Spleen (tissue), 7 donors: ENCODE measurements around the gene TRIM69.

Source experiments
- CTCF ChIP-seq, 11 experiments: fragments of 200-600 bp in 7 of 11; fragments of 450-650 bp in 4 of 11; sonication (generic) in 4 of 11; IDR thresholded peaks in 8 of 11; conservative IDR thresholded peaks in 3 of 11; 1 replicate in 7 of 11; 2 replicates in 4 of 11; pipeline versions ENCODE4 v1.4.0 to v1.8.0; 2016 to 2021; ENCODE audit warnings: antibody characterized with exemption in 11 of 11, inconsistent platforms in 4 of 11, mild to moderate bottlenecking in 1 of 11
- POLR2A ChIP-seq, 3 donors: fragments of 450-650 bp; IDR thresholded peaks; one replicate each; pipeline ENCODE4 v1.5.1; 2017; ENCODE audit warnings: antibody characterized with exemption in 3 of 3, mild to moderate bottlenecking in 1 of 3
- donor health status: DM: no; HTN: no; CAD: no; lungs with moderate emphysema.
- donor health status: DM: no; HTN: no; CAD: no.
- donor health status: DM: no; HTN: no; CAD: no.

- TF ChIP-seq CTCF (IDR thresholded peaks at IDR 0.05 in 8 of 11, conservative IDR thresholded peaks at IDR 0.05 in 3 of 11), result no peak
- no peak for TF ChIP-seq POLR2A (IDR thresholded peaks at IDR 0.05)
Measured at GRCh38 chr15:44813231-44813630, 76.9 kb downstream of the TRIM69 start.
